Uterus (tissue), 2 donors: ENCODE measurements around the gene SSBP2.

ENCODE experiments used
- POLR2A ChIP-seq, 2 donors: fragments of 450-650 bp; IDR thresholded peaks; one replicate each; pipeline ENCODE4 v1.6.1; 2016; ENCODE audit warnings: antibody characterized with exemption in 2 of 2, mild to moderate bottlenecking in 1 of 2, moderate library complexity in 1 of 2
- TF ChIP-seq, protein P1 (sequence below), 4 experiments: fragments of 200-600 bp in 2 of 4; fragments of 450-650 bp in 2 of 4; sonication (generic) in 2 of 4; IDR thresholded peaks; one replicate each; pipeline ENCODE4 v1.5.1; 2016 to 2019; ENCODE audit warnings: antibody characterized with exemption in 4 of 4, mild to moderate bottlenecking in 2 of 4, moderate library complexity in 1 of 4

DNA sequence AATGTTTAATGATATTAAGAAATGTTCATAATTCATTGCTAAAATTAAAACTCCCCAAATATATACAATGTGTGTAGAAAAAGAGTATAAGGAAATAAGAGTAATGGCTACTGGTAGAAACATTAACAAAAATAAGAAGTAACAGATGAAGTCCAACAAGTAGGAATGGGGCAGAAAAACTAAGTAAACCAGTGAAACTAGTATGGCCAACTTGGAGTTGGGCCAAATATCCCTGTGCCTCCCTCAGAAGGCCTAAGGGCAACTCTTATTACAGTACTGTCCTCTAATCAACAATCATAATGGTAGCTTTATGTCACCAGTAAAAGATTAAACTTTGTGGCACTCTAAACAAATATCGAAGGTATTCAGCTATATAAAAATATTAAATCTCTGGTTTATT, 93.5 kb downstream of the SSBP2 start:
- TF ChIP-seq, protein P1, sequence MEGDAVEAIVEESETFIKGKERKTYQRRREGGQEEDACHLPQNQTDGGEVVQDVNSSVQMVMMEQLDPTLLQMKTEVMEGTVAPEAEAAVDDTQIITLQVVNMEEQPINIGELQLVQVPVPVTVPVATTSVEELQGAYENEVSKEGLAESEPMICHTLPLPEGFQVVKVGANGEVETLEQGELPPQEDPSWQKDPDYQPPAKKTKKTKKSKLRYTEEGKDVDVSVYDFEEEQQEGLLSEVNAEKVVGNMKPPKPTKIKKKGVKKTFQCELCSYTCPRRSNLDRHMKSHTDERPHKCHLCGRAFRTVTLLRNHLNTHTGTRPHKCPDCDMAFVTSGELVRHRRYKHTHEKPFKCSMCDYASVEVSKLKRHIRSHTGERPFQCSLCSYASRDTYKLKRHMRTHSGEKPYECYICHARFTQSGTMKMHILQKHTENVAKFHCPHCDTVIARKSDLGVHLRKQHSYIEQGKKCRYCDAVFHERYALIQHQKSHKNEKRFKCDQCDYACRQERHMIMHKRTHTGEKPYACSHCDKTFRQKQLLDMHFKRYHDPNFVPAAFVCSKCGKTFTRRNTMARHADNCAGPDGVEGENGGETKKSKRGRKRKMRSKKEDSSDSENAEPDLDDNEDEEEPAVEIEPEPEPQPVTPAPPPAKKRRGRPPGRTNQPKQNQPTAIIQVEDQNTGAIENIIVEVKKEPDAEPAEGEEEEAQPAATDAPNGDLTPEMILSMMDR (IDR thresholded peaks at IDR 0.05), result no peak
- TF ChIP-seq POLR2A (IDR thresholded peaks at IDR 0.05), result no peak
